ENCODE results near the gene IFT81. TPM values are rescaled to one million over a fixed set of nuclear protein-coding genes. Genes with fewer than 3 reads are reported as not detected.

The IFT81 gene
- total RNA-seq, 1 donor from 2014 or later = 18.3 TPM

DNA sequence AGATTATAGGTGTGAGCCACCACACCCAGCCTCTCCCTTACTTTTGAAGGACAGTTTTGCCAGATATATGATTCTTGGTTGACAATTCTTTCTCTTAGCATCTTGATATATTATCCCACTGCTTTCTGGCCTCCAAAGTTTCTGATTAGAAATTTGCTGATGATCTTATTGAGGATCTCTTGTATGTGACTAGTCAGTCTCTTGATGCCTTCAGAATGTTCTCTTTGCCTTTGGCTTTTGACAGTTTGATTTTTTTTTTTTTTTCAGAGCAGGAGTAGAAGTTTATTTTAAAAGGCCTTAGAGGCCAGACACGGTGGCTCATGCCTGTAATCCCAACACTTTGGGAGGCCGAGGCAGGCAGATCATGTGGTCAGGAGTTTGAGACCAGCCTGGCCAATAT is 32.6 kb downstream of the IFT81 start:
- Histone ChIP-seq H3K36me3 (ENCODE audit: control insufficient read depth in 3 of 3, insufficient read depth in 3 of 3, low read length in 3 of 3) (peaks cover 4 to 12% (median 8%) of the 10 kb centered on the region in 3 donors), H3K9me3 (ENCODE audit: control insufficient read depth in 3 of 3, low read length in 3 of 3) (no peaks in the 10 kb centered on the region), H3K4me3 (ENCODE audit: low read length in 3 of 3) (no peak overlapping the region), H3K27me3 (ENCODE audit: control insufficient read depth in 3 of 3, insufficient read depth in 3 of 3, low read length in 3 of 3) (no peaks in the 10 kb centered on the region), H3K4me1 (ENCODE audit: control insufficient read depth in 3 of 3, insufficient read depth in 3 of 3, low read length in 3 of 3) (no peaks in the 10 kb centered on the region), H3K27ac (ENCODE audit: low read depth, low read length) (no peak overlapping the region), H3K9ac (ENCODE audit: low read depth in 1 of 3, low read length in 3 of 3) (no peak overlapping the region)

- H3K36me3 ChIP-seq (ENCODE audit: control insufficient read depth in 3 of 3, insufficient read depth in 3 of 3, low read length in 3 of 3) = peaks cover 4 to 12% (median 6%) of the 10 kb centered on the region in 3 donors
Measured at GRCh38 chr12:110157539-110157938, 33.4 kb downstream of the IFT81 start.

DNA sequence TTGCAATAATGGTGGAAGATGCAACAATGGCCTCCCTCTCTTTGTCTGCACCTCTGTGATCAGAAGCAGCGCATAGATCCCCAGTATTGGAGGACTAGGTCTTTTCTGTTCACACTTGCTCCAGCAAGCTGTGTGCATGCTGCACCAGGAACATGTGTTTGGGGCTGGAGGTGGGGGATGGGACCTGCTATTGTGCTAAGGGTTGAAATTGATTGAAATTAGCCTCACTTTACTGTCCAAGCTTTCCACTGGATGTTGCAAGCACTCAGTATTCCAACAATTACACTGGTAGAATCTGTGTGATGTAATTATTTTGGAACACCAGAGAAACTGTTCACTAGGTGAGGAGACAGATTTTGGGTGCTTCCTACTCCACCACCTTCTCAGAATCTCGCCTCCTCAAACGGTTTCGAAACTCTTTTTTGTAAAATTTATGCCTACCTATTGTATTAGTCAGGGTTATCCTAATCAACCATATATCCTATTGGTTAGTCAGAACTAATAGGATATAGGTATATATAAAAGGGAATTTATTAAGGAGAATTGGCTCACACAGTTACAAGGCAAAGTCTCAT is 35.6 kb downstream of the IFT81 start:
- Histone ChIP-seq H3K4me3 (ENCODE audit: low read length in 3 of 3) (no peak overlapping the region), H3K9ac (ENCODE audit: low read depth in 1 of 3, low read length in 3 of 3) (no peak overlapping the region), H3K27ac (ENCODE audit: low read depth, low read length) (no peak overlapping the region), H3K36me3 (ENCODE audit: control insufficient read depth in 3 of 3, insufficient read depth in 3 of 3, low read length in 3 of 3) (peaks cover 4 to 15% (median 6%) of the 10 kb centered on the region in 3 donors), H3K9me3 (ENCODE audit: control insufficient read depth in 3 of 3, low read length in 3 of 3) (no peaks in the 10 kb centered on the region), H3K27me3 (ENCODE audit: control insufficient read depth in 3 of 3, insufficient read depth in 3 of 3, low read length in 3 of 3) (no peaks in the 10 kb centered on the region), H3K4me1 (ENCODE audit: control insufficient read depth in 3 of 3, insufficient read depth in 3 of 3, low read length in 3 of 3) (no peaks in the 10 kb centered on the region)

More at GRCh38 chr12:110157539-110157938, 33.4 kb downstream of the IFT81 start:
- Histone ChIP-seq H3K4me3 (ENCODE audit: low read length in 3 of 3) (no peak overlapping the region), H3K9ac (ENCODE audit: low read depth in 1 of 3, low read length in 3 of 3) (no peak overlapping the region), H3K27ac (ENCODE audit: low read depth, low read length) (no peak overlapping the region), H3K27me3 (ENCODE audit: control insufficient read depth in 3 of 3, insufficient read depth in 3 of 3, low read length in 3 of 3) (no peaks in the 10 kb centered on the region), H3K4me1 (ENCODE audit: control insufficient read depth in 3 of 3, insufficient read depth in 3 of 3, low read length in 3 of 3) (no peaks in the 10 kb centered on the region), H3K9me3 (ENCODE audit: control insufficient read depth in 3 of 3, low read length in 3 of 3) (no peaks in the 10 kb centered on the region)

GRCh38 chr12:110165540-110166159 is 41.5 kb downstream of the IFT81 start:
- Histone ChIP-seq H3K4me1 (ENCODE audit: control insufficient read depth in 3 of 3, insufficient read depth in 3 of 3, low read length in 3 of 3) (peaks cover 0 to 5% (median 5%) of the 10 kb centered on the region in 3 donors), H3K27me3 (ENCODE audit: control insufficient read depth in 3 of 3, insufficient read depth in 3 of 3, low read length in 3 of 3) (no peaks in the 10 kb centered on the region), H3K9ac (ENCODE audit: low read depth in 1 of 3, low read length in 3 of 3) (no peak overlapping the region), H3K36me3 (ENCODE audit: control insufficient read depth in 3 of 3, insufficient read depth in 3 of 3, low read length in 3 of 3) (peaks cover 0 to 10% (median 2%) of the 10 kb centered on the region in 3 donors), H3K9me3 (ENCODE audit: control insufficient read depth in 3 of 3, low read length in 3 of 3) (no peaks in the 10 kb centered on the region), H3K4me3 (ENCODE audit: low read length in 3 of 3) (no peak overlapping the region), H3K27ac (ENCODE audit: low read depth, low read length) (no peak overlapping the region)

DNA sequence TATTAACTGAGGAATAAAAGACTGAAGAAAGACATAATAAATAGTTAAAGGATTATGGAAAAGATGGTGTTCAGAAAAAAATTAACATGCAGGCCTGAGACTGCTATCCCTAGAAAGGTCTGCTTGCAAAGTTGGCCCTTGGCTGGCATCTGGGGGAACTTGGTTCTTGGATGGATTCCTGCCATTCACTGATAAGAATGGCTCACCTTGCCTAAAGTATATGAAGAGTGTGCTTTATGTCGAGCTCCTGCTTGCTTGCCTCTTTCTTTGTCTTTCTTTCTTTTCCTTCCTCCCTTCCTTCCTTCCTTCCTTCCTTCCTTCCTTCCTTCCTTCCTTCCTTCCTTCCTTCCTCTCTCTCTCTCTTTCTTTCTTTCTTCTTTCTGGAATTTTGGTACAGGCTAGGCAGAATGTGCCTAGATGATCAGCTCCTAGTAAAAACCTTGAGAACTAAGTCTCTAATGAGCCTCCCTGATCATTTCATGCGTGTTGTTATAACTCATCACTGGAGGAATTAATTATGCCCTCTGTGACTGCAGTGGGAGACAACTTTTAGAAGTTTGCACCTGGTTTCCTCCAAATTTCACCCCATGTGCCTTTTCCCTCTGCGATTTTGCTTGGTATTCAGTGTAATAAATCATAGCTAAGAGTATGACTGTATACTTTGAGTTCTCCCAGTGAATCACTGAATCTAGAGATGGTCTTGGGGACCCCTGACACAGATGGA is 44.7 kb downstream of the IFT81 start:
- peak overlapping the region; percentile 30 for H3K27ac ChIP-seq (ENCODE audit: low read depth, low read length)
- H3K9ac ChIP-seq (ENCODE audit: low read depth in 1 of 3, low read length in 3 of 3) = no peak overlapping the region
- H3K4me1 ChIP-seq (ENCODE audit: control insufficient read depth in 3 of 3, insufficient read depth in 3 of 3, low read length in 3 of 3) = peaks cover 9 to 14% (median 14%) of the 10 kb centered on the region in 3 donors
- H3K27me3 ChIP-seq (ENCODE audit: control insufficient read depth in 3 of 3, insufficient read depth in 3 of 3, low read length in 3 of 3) = no peaks in the 10 kb centered on the region
- peaks cover 0 to 4% (median 2%) of the 10 kb centered on the region in 3 donors for H3K36me3 ChIP-seq (ENCODE audit: control insufficient read depth in 3 of 3, insufficient read depth in 3 of 3, low read length in 3 of 3)
- H3K9me3 ChIP-seq (ENCODE audit: control insufficient read depth in 3 of 3, low read length in 3 of 3) = no peaks in the 10 kb centered on the region
- H3K4me3 ChIP-seq (ENCODE audit: low read length in 3 of 3) = no peak overlapping the region

DNA sequence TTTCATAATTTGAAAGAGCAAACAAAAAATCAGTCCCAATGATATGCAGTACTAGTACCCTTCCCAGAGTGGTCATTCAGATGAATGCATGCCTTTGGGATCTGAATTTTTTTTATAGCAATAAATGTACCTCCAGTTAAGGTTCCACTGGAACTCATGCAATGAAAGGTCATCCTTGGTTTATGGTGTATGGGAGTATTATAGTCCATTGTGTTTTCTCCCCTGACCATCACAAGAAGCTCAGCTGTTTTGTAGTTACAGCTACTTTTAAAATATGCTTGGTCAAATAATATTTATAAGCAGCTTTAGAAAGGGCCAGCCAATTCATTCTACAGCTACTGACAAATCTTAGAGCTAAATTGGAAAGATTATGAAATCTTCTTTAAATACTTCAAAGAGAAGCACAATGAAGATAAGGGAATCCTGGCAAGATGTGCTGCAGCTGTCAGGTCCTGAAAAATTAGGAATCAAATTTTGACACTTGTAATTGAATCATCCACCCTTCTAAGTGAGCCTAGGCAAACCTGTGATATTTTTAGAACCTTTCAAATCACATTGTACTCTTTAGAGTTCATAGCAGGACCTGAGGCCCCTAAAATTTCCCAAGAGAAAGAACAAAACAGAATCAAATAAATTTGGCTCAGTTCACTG is 46.5 kb downstream of the IFT81 start:
- Histone ChIP-seq H3K27ac (ENCODE audit: low read depth, low read length) (peak overlapping the region; percentile 83), H3K9me3 (ENCODE audit: control insufficient read depth in 3 of 3, low read length in 3 of 3) (no peaks in the 10 kb centered on the region), H3K9ac (ENCODE audit: low read depth in 1 of 3, low read length in 3 of 3) (peak overlapping the region in 2 of 3 donors; percentile 20 to 61), H3K4me3 (ENCODE audit: low read length in 3 of 3) (no peak overlapping the region), H3K4me1 (ENCODE audit: control insufficient read depth in 3 of 3, insufficient read depth in 3 of 3, low read length in 3 of 3) (peaks cover 11 to 20% (median 19%) of the 10 kb centered on the region in 3 donors), H3K27me3 (ENCODE audit: control insufficient read depth in 3 of 3, insufficient read depth in 3 of 3, low read length in 3 of 3) (no peaks in the 10 kb centered on the region), H3K36me3 (ENCODE audit: control insufficient read depth in 3 of 3, insufficient read depth in 3 of 3, low read length in 3 of 3) (peaks cover 0 to 4% (median 2%) of the 10 kb centered on the region in 3 donors)

GRCh38 chr12:110171186-110171538 is 47.0 kb downstream of the IFT81 start:
- H3K4me1 ChIP-seq (ENCODE audit: control insufficient read depth in 3 of 3, insufficient read depth in 3 of 3, low read length in 3 of 3) = peaks cover 16 to 25% (median 23%) of the 10 kb centered on the region in 3 donors

GRCh38 chr12:110171636-110172035 is 47.5 kb downstream of the IFT81 start:
- Histone ChIP-seq H3K27me3 (ENCODE audit: control insufficient read depth in 3 of 3, insufficient read depth in 3 of 3, low read length in 3 of 3) (no peaks in the 10 kb centered on the region), H3K4me1 (ENCODE audit: control insufficient read depth in 3 of 3, insufficient read depth in 3 of 3, low read length in 3 of 3) (peaks cover 20 to 28% (median 27%) of the 10 kb centered on the region in 3 donors), H3K9me3 (ENCODE audit: control insufficient read depth in 3 of 3, low read length in 3 of 3) (no peaks in the 10 kb centered on the region), H3K36me3 (ENCODE audit: control insufficient read depth in 3 of 3, insufficient read depth in 3 of 3, low read length in 3 of 3) (peaks cover 0 to 4% (median 2%) of the 10 kb centered on the region in 3 donors), H3K27ac (ENCODE audit: low read depth, low read length) (peak overlapping the region; percentile 83), H3K9ac (ENCODE audit: low read depth in 1 of 3, low read length in 3 of 3) (peak overlapping the region in 2 of 3 donors; percentile 40 to 61), H3K4me3 (ENCODE audit: low read length in 3 of 3) (no peak overlapping the region)

More at GRCh38 chr12:110171186-110171538, 47.0 kb downstream of the IFT81 start:
- Histone ChIP-seq H3K36me3 (ENCODE audit: control insufficient read depth in 3 of 3, insufficient read depth in 3 of 3, low read length in 3 of 3) (peaks cover 0 to 4% (median 2%) of the 10 kb centered on the region in 3 donors), H3K4me3 (ENCODE audit: low read length in 3 of 3) (peak overlapping the region in 1 of 3 donors; percentile 2), H3K9ac (ENCODE audit: low read depth in 1 of 3, low read length in 3 of 3) (peak overlapping the region in 2 of 3 donors; percentile 40 to 61), H3K27me3 (ENCODE audit: control insufficient read depth in 3 of 3, insufficient read depth in 3 of 3, low read length in 3 of 3) (no peaks in the 10 kb centered on the region), H3K27ac (ENCODE audit: low read depth, low read length) (peak overlapping the region; percentile 83), H3K9me3 (ENCODE audit: control insufficient read depth in 3 of 3, low read length in 3 of 3) (no peaks in the 10 kb centered on the region)

GRCh38 chr12:110174373-110174996 is 50.3 kb downstream of the IFT81 start:
- no peaks in the 10 kb centered on the region for H3K36me3 ChIP-seq (ENCODE audit: control insufficient read depth in 3 of 3, insufficient read depth in 3 of 3, low read length in 3 of 3)
- H3K9me3 ChIP-seq (ENCODE audit: control insufficient read depth in 3 of 3, low read length in 3 of 3) = no peaks in the 10 kb centered on the region
- H3K9ac ChIP-seq (ENCODE audit: low read depth in 1 of 3, low read length in 3 of 3) = no peak overlapping the region
- H3K27me3 ChIP-seq (ENCODE audit: control insufficient read depth in 3 of 3, insufficient read depth in 3 of 3, low read length in 3 of 3) = no peaks in the 10 kb centered on the region
- peaks cover 23 to 30% (median 27%) of the 10 kb centered on the region in 3 donors for H3K4me1 ChIP-seq (ENCODE audit: control insufficient read depth in 3 of 3, insufficient read depth in 3 of 3, low read length in 3 of 3)
- peak overlapping the region; percentile 7 for H3K27ac ChIP-seq (ENCODE audit: low read depth, low read length)
- H3K4me3 ChIP-seq (ENCODE audit: low read length in 3 of 3) = no peak overlapping the region

Data from skeletal muscle tissue (tissue), 4 donors.